GM12874 (cell line): ENCODE results near the gene CYREN.

Experiments
- TF ChIP-seq, protein P1 (sequence below): IDR thresholded peaks from 2 replicates; pipeline ENCODE4 v1.5.1; 2011; ENCODE audit warnings: low read depth, mild to moderate bottlenecking, control low read depth, low read length, moderate library complexity; ENCODE audit not compliant: insufficient read depth

The CYREN gene

DNA sequence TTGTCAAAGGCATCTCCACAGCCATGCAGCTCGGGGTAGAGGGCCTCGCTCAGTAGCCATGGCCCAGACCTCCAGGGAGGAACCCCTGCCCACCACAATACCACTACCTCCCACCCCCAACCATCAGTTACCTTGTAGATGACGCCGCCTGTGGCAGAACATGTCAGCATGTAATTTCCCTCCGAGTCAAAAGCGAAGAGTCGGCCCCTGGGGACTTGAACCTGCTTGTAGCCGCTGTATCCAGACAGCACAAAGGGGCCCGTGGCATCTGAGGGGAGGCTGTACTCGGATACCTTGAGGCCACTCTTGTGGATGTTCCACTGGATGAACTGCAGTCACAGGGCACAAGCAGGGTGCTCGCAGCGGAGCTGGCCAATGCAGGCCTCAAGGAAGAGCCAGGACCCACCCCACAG, 16.3 kb upstream of the CYREN start:
- TF ChIP-seq, protein P1, sequence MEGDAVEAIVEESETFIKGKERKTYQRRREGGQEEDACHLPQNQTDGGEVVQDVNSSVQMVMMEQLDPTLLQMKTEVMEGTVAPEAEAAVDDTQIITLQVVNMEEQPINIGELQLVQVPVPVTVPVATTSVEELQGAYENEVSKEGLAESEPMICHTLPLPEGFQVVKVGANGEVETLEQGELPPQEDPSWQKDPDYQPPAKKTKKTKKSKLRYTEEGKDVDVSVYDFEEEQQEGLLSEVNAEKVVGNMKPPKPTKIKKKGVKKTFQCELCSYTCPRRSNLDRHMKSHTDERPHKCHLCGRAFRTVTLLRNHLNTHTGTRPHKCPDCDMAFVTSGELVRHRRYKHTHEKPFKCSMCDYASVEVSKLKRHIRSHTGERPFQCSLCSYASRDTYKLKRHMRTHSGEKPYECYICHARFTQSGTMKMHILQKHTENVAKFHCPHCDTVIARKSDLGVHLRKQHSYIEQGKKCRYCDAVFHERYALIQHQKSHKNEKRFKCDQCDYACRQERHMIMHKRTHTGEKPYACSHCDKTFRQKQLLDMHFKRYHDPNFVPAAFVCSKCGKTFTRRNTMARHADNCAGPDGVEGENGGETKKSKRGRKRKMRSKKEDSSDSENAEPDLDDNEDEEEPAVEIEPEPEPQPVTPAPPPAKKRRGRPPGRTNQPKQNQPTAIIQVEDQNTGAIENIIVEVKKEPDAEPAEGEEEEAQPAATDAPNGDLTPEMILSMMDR, result no peak

DNA sequence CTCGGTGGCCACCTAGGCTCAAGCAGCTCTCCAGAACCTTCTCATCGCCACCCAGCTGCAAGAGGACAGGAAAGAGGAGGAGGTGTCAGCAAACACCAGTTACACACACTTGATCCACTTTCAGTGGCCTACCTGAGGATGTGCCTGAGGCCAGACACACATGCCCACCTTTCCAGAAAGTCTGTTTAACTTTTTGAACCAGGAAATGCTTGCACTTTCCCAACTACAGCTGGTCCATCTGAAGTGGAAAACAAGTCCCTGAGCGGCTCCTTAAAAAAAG, 15.7 kb upstream of the CYREN start:
- TF ChIP-seq, protein P1, result no peak

GRCh38 chr7:135185471-135186260, 15.2 kb upstream of the CYREN start:
- TF ChIP-seq, protein P1, result no peak

DNA sequence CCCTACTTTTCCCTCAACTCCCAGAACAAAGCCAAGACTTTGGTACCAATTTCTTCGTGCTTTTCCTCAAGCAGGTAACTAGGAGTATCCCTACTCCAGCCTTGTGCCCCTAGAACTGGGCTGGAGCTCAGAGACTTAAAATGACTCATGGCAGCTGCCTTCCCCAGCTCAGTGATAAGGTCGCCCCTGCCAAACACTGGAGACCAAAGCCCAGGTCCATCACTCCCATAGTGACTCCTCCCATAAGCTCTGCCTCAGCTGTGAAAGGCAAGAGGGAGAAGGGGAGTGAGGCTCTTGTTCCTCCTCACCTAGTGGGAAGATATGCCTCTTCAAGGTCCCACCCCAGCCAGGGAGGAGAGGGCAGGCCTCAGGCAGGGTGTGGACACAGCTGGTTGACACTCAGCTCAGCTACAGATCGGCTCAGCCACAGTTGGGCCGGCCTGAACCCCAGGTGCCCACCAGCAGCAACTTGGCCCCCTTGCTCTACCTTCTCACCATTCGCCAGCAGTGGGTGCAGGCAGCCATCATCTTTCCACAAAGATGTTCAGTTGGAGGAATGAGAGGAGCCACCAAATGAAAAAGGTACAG, 13.8 kb upstream of the CYREN start:
- TF ChIP-seq, protein P1, result no peak

GRCh38 chr7:135183478-135183877, 13.0 kb upstream of the CYREN start:
- TF ChIP-seq, protein P1, result no peak

GRCh38 chr7:135181929-135182678, 11.6 kb upstream of the CYREN start:
- TF ChIP-seq, protein P1, result no peak

GRCh38 chr7:135181261-135181928, 10.9 kb upstream of the CYREN start:
- TF ChIP-seq, protein P1, result no peak
